KOPT-K1 (cell line): ENCODE measurements around the gene CCDC192.

Source experiments
- H3K27ac ChIP-seq: fragments of 200-600 bp; sonication (generic); 2 replicates; pipeline ENCODE4 v1.5.1; 2016; ENCODE audit warnings: antibody characterized with exemption, mild to moderate bottlenecking, low read depth, low read length; ENCODE audit not compliant: poor library complexity, severe bottlenecking
- H3K36me3 ChIP-seq: fragments of 200-600 bp; sonication (generic); 2 replicates; pipeline ENCODE4 v1.5.1; 2017; ENCODE audit warnings: antibody characterized with exemption, mild to moderate bottlenecking, low read length, moderate library complexity; ENCODE audit not compliant: insufficient read depth
- H3K9me3 ChIP-seq: fragments of 200-600 bp; sonication (generic); 2 replicates; pipeline ENCODE4 v1.5.1; 2017; ENCODE audit warnings: antibody characterized with exemption, low read length, mild to moderate bottlenecking; ENCODE audit not compliant: insufficient read depth, poor library complexity, severe bottlenecking

The CCDC192 gene

GRCh38 chr5:127957701-127958239 lies 254.6 kb downstream of the CCDC192 start:
- Histone ChIP-seq H3K36me3 (no peaks in the 10 kb centered on the region), H3K9me3 (no peaks in the 10 kb centered on the region), H3K27ac (no peak overlapping the region)

- H3K9me3 ChIP-seq = no peaks in the 10 kb centered on the region
- H3K36me3 ChIP-seq = no peaks in the 10 kb centered on the region
- H3K27ac ChIP-seq = no peak overlapping the region
These were observed 255.3 kb downstream of the CCDC192 start for GRCh38 chr5:127958421-127959011.

- Histone ChIP-seq H3K36me3 (no peaks in the 10 kb centered on the region), H3K9me3 (no peaks in the 10 kb centered on the region), H3K27ac (no peak overlapping the region)
These were observed 256.1 kb downstream of the CCDC192 start for GRCh38 chr5:127959152-127959764.

DNA sequence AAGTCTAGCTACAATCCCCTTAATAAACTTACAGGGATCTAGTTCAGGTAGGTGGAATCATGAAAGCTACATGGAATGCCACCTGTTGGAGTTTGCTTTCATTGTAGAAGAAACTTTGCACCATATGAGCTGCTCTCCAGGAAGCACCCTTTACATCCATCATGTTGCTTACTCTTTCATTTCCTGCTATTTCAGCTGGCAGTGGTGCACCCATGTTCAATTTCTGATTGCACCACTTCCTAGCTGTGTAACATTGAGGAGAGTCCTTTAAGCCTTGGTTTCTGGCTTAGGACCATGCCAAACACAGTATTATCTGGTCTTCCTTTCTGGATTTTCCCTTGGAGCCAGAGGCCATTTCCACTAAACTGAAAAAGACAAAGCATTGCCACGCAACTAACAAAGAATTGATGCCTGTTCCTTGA lies 257.1 kb downstream of the CCDC192 start:
- H3K27ac ChIP-seq = no peak overlapping the region

DNA sequence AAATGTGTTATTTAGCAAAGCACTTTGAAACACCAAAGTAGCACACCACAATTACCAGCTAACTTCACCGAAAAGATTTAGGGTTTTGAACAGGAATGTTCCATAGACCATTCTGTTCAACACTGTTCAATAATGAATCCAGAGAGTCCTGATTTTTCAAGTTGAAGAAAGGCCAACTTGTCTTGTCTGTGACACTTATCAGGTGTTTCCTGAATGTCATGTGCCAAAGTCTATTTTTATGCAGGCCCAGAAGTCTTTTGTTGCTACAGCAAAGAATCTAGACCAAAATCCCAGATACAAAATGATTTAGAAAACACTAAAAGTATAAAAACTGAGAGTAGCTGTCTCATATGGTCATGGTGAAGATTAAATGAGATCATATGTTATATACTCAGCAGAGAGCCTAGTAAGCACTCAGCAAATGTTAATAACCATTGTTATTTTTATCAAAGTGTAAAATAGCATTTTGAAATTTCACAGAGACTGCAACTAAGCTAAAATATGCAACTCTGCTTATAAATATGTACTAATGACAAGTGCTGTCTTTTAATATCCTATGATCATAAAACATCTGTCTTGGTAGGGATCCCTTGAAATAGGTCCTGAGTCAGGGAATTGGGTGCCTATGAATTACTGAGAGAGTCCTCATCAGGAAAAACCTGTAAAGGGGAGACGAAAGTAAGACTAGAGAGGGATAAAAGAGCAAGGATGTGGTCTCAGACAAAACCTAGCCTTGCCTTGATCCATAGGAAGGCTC lies 258.0 kb downstream of the CCDC192 start:
- no peaks in the 10 kb centered on the region for H3K36me3 ChIP-seq
- H3K27ac ChIP-seq = no peak overlapping the region

More for the DNA sequence above, 257.1 kb downstream of the CCDC192 start:
- no peaks in the 10 kb centered on the region for H3K36me3 ChIP-seq
- H3K9me3 ChIP-seq = no peaks in the 10 kb centered on the region

GRCh38 chr5:127961763-127962145 lies 258.6 kb downstream of the CCDC192 start:
- Histone ChIP-seq H3K36me3 (no peaks in the 10 kb centered on the region), H3K9me3 (no peaks in the 10 kb centered on the region), H3K27ac (no peak overlapping the region)

More for the DNA sequence above, 258.0 kb downstream of the CCDC192 start:
- H3K9me3 ChIP-seq = no peaks in the 10 kb centered on the region

GRCh38 chr5:127962491-127962890 lies 259.3 kb downstream of the CCDC192 start:
- Histone ChIP-seq H3K36me3 (no peaks in the 10 kb centered on the region), H3K9me3 (no peaks in the 10 kb centered on the region), H3K27ac (no peak overlapping the region)

- no peak overlapping the region for H3K27ac ChIP-seq
- H3K36me3 ChIP-seq = no peaks in the 10 kb centered on the region
- no peaks in the 10 kb centered on the region for H3K9me3 ChIP-seq
These were observed 260.0 kb downstream of the CCDC192 start for GRCh38 chr5:127963233-127963632.

- Histone ChIP-seq H3K9me3 (no peaks in the 10 kb centered on the region), H3K36me3 (no peaks in the 10 kb centered on the region), H3K27ac (no peak overlapping the region)
These were observed 260.7 kb downstream of the CCDC192 start for GRCh38 chr5:127963931-127964330.

GRCh38 chr5:127967323-127967982 lies 264.3 kb downstream of the CCDC192 start:
- no peaks in the 10 kb centered on the region for H3K36me3 ChIP-seq

GRCh38 chr5:127967983-127968592 lies 264.9 kb downstream of the CCDC192 start:
- H3K9me3 ChIP-seq = no peaks in the 10 kb centered on the region
- no peaks in the 10 kb centered on the region for H3K36me3 ChIP-seq
- no peak overlapping the region for H3K27ac ChIP-seq

More at GRCh38 chr5:127967323-127967982, 264.3 kb downstream of the CCDC192 start:
- H3K27ac ChIP-seq = no peak overlapping the region
- no peaks in the 10 kb centered on the region for H3K9me3 ChIP-seq

- no peaks in the 10 kb centered on the region for H3K36me3 ChIP-seq
- no peaks in the 10 kb centered on the region for H3K9me3 ChIP-seq
- no peak overlapping the region for H3K27ac ChIP-seq
These were observed 265.8 kb downstream of the CCDC192 start for GRCh38 chr5:127969002-127969401.

DNA sequence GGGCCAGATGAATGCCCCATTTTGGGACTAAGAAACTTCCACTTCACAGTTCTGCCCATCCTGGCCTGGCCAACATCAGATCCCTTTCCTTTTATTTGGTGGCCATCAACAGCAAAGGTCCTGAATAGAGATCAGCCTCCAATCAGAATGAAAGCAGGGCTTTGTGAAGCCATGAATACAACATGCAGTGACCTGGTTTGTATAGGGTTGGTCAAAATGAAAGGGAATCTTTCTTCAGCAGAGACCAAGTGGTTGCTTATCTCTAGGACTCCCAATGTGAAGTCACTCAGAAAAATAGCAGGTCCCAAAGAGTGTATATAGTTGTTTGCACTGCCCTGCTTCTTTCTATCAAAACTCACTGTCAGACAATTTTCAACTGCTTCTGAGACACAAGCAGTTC lies 266.5 kb downstream of the CCDC192 start:
- no peak overlapping the region for H3K27ac ChIP-seq
- H3K36me3 ChIP-seq = no peaks in the 10 kb centered on the region
- no peaks in the 10 kb centered on the region for H3K9me3 ChIP-seq

GRCh38 chr5:127970081-127970480 lies 266.9 kb downstream of the CCDC192 start:
- H3K9me3 ChIP-seq = no peaks in the 10 kb centered on the region
- H3K36me3 ChIP-seq = no peaks in the 10 kb centered on the region
- no peak overlapping the region for H3K27ac ChIP-seq
